Cortex of kidney (tissue), 1 donor: ENCODE measurements around the gene HSPB6.

Source experiments
- DNase-seq: peaks from one replicate; lab custom pipeline; 2025; lab: John Stamatoyannopoulos, UW

HSPB6 gene

DNA sequence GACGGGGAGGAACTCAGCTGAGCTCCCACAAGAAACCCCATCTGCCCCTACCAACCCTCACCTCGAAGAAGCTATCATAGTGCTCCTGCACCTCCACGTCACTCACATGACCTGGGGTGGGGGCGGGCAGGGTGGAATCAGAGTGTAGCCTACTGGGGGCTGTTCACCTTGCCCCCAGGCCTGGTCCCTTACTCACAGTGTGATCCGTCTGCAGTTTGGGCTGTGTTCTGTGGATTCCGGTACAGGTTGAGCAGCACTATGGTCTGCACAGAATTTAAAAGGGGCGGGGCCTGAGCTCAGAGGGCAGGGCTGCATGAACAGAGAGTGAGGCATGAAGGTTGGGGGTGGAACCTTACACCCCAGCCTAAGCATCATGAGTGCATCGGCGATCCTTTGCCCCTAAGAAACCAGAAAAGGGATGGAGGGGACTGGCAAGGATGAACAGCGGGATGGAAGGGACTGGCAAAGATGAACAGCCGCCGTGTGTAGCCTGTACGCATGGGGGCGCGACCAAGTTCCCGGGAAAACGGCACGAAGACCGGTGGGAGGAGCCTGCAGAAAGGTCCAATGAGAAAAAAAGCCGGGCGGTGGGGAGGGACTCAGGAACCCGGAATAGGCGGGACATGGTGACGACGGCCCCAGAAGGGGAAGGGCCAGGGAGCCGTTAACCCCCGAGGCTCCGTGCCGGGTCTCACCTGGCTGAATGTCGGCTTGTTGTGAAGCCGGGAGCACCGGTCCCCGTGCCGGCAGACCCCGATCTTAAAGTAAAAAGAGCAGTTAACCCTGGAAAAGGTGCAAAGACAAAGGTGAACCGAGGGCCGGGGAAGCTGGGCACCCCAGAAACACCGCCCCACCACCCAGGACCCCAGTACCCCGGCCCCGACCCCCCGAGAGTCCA is 12.2 kb downstream of the HSPB6 start:
- no peak for DNase-seq

DNA sequence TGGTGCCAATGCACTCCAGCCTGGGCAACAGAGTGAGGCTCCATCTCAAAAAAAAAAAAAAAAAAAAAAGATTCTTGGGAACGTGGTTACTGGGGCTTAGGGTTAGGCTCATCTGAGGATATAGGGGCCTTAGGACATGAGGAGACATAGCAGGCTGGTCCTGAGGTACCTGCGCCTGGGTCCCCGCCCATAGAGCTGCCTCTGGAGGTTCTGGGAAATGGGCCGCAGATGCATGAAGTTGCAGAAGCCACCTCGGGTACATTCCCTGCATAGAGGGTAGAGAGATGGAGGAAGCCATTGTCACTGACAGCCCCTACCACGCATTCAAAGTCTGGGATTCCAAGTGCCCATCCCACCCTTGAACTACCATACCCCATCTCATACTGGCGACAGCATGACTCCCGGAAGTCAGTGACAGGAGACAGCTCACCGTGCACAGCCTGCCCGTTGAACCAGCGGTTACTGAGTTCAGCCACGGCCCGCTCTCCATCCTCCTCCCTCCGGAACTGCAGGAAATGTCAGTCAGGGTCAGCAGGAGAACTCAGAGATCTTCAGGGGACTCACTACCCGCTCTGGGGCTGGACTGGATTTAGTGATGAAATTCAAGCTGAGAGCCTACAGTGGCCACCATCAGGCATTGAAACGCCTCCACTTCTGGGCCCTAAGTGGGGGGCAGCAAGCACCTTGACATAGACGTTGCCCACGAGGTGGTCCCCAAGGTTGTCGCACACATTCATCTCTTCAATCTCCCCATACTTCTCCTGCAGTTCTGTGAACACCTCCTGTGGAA is 13.0 kb downstream of the HSPB6 start:
- no peak for DNase-seq

DNA sequence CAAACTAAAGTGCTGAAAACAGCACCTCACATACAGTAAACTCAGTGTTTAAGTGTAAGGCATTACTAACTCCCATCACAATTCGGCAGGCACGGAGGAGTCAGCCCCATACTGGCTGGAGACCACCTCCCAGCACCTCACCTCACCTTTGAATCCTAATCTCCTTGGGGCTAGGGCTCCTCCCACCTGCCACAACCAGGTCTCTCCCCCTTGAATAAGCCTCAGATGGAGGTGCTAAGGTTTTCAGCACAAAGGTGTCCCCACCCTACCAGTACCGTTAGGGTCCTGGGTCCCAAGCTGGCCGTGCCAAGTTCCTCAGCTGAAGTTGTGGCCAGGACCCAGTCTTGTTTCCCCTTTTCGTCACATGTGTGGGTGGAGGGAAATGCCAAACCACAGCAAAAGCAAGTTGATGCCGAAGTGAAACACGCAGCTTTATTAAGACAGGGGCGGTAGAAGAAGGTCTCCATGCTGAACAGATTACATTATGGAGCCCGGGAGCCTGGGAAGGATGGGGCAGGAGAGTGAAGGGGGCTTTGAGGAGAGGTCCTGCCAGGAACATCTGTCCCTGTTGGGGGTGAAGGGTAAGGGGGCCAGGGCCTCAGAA is 14.6 kb downstream of the HSPB6 start, which contains the start of gene IGFLR1:
Gene IGFLR1, minus strand, starts transcription at position 332 of the 604 bp plus-strand sequence. CDS start 1,272 bp downstream, outside the sequence.
- DNase-seq = no peak

DNA sequence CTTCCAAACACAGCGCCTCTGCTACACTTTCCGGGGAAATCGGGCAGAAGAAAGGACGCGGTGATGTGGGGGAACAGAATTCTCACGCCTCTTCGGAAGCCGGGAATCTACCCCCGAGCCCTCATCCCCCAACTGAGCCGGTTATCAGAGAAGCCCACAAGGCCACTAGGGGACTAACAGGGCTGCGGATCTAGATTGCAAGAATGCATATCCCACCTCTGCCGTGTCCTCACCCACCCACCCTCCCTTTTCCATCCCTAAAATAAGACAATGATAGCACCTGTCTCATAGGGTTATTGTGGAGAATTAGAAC is 15.7 kb downstream of the HSPB6 start:
- DNase-seq = no peak

DNA sequence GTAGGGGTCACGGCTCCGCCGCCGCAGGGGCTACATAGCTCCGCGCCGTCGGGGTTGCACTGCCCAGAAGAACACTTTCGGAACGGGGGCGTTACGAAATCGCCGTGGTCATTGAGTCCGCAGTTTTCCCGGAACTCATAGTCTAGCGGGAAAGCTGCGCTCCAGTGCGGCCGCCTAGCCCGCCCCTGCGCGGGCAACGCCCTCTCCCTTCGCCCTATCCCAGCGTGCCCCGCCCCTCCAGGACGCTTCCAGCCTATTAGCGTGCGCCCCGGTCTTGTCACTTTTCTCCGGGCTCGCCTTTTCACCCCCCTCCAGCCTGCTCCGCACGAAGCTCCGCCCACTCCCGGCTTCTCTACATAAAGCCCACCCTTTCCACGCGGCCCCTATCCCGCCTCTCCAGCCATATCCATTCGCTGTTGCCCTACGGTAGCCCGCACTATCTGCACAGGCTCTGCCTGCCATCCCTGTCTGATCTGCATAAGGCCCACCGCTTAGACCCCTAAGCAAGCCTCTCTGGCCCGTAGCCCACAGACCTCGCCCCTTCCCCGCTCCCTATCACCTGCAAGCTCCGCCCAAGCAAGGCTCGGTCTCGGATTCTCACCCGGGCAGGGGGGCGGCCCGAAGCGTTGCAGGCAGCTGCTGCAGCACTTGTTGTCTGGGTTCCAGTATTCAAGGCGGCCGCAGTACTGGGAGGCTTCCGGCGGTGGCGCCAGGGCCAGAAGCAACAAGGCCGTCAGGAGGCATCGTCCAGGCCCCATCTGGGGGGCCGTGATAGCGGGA is 16.2 kb downstream of the HSPB6 start:
- no peak for DNase-seq

DNA sequence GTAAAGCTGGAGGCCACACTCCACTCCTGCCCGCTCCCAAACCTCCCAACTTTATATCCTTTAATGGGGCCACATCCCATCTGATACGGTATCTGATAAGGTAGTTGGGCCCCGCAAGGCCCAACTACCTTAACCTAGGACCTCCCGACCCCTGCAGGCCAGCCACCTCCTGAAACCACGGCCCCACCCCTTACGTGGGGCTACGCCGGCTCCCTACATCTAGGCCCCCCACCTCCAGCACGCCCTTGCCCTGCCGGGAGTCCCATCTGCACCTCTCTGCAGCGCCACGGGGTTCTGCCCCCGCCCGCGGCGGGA is 16.8 kb downstream of the HSPB6 start:
- DNase-seq = no peak

DNA sequence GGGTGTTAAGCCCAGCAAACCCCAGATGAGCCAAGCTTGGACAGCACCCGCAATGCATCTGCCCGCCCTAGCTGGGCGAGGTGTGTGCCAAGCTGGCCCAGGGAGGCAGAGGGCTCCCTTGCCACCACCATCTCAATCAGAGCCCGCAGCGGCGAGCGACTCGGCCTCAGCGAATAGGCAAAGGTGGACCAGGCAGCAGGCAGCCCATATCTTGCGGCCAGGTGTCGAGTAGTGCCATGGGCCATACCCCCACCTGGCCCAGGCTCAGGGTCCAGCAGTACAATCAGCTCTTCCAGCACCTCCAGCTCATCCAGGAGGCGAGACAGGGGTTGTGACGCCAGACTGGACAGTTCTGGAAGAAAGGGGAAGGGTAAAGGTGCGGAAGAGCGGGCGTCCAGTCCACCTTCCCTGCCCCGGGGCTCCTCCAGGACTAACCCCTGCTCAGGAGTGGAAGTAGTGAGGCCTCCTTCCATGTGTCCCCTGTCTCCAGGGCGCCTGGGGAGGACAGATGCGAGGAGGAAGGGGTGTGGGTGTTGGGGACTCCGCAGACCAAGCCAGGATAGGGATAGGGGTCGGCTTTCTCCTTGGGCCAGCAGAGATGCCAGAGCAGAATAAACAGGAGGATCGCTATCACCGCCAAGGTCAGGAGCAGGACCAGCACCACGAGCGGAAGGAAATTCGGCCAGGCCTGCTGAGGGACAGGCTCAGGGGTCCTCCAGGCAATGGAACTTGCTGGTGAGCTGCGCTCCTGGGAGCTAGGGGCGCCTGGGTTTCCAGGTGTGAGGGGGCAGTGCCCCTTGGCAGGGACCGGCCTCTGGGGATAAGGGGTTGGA is 17.3 kb downstream of the HSPB6 start:
- no peak for DNase-seq

DNA sequence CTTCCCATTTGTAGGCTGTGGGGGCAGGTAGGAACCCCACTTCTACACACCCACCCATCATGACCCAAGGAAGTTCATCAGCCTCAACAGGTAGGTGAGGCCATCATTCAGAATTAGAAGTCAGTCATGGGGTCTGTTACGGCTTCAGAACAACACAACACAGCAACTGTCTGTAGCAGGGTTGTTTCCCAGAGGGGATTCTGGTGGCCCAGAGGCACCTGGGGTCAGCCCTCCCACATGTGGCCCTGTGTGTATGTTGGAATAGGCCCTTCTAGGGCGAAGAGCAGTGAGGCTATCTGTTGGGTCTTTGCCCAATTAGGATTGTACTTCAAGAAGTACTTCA is 18.0 kb downstream of the HSPB6 start:
- no peak for DNase-seq

DNA sequence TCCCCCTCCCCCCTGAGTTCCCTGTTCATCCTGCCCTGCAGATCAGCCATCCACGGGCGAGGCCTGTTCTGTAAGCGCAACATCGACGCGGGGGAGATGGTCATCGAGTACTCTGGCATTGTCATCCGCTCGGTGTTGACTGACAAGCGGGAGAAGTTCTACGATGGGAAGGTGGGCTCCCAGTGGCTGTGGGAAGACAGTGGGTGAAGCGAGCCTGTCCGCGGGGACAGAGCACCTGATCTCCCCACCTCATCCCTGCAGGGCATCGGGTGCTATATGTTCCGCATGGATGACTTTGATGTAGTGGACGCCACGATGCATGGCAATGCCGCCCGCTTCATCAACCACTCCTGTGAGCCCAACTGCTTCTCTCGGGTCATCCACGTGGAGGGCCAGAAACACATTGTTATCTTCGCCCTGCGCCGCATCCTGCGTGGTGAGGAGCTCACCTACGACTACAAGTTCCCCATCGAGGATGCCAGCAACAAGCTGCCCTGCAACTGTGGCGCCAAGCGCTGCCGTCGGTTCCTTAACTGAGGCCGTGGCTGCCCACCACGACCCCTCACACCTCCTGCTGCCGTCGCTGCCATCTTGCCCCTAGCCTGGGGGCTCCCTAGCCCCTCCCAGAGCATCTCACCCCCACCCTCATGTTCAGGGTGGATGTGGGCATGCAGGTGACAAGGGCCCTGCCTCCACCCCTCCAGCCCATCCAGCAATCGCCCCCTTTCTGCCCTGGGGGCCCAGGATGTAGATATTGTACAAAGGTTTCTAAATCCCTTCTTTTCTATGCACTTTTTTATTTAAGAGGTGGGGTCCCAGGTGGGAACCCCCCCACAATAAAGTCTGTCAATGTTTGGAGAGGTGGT is 18.6 kb downstream of the HSPB6 start:
- no peak for DNase-seq

GRCh38 chr19:35736913-35737886 is 19.6 kb downstream of the HSPB6 start:
- DNase-seq = no peak

DNA sequence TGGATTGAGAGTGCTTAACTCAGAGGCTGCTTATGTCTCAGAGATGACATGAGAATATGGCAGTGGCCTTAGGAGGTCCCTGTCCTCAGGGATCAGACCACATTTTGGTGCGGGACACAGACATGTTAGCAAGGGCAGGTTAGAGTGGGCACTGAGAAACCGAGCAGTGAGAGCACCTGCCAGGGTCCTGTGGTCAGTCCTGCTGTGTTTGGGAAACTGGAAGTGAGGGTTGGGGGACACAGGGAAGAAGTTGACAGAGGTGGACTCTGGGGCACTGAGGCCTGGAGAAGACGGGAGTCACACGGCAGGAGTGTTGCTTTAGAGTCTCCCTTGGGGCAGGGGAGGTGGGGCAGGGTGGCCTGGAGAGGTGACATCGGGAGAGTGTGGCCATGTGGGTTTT is 21.9 kb downstream of the HSPB6 start:
- no peak for DNase-seq

- no peak for DNase-seq
Measured at GRCh38 chr19:35734273-35734672, 22.6 kb downstream of the HSPB6 start.

GRCh38 chr19:35733180-35734125 is 23.4 kb downstream of the HSPB6 start:
- DNase-seq = no peak

- no peak for DNase-seq
Measured at GRCh38 chr19:35732540-35733179, 24.2 kb downstream of the HSPB6 start.

DNA sequence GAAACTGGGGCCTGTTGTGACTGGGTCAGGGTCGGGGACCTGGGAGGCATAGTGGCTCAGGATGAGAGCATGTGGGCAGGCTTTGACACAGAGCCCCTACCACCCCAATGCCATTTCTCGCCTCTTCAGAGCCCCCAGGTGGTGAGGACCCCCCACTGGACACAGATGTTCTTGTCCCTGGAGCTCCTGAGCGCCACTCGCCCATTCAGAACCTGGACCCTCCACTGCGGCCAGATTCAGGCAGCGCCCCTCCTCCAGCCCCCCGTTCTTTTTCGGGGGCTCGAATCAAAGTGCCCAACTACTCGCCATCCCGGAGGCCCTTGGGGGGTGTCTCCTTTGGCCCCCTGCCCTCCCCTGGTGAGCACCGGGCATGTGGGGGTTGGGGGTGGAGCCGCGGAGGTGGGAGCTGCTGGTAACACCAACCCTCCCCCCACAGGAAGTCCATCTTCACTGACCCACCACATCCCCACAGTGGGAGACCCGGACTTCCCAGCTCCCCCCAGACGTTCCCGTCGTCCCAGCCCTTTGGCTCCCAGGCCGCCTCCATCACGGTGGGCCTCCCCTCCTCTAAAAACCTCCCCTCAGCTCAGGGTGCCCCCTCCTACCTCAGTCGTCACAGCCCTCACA is 24.9 kb downstream of the HSPB6 start:
- DNase-seq = no peak

DNA sequence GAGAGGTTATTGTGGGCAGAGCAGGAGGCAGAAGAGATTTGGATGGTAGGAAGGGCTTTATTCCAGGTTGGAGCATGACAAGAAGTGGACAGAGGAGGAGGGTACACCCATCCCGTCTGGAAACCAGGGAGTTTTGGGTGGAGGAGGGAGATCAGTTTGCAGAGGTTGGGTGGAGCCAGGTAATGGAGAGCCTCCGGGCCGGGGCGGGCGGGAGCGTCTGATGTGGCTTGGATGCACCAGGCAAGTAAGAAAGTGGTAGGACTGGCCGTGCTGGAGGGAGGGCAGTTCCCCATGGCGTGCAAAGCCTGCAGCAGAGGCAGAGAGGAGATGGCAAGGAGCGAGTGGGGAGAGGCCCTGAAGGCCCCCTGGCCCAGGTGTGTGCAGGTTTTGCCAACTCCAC is 25.5 kb downstream of the HSPB6 start:
- DNase-seq = no peak

GRCh38 chr19:35730326-35730725 is 26.5 kb downstream of the HSPB6 start:
- no peak for DNase-seq
